ENCODE measurements around the gene P3H3. TPM values are rescaled to one million over a fixed set of nuclear protein-coding genes. Genes with fewer than 3 reads are reported as not detected.

Gene P3H3
- total RNA-seq, 2 donors from 2014 or later: 66.1 to 77.7 TPM

DNA sequence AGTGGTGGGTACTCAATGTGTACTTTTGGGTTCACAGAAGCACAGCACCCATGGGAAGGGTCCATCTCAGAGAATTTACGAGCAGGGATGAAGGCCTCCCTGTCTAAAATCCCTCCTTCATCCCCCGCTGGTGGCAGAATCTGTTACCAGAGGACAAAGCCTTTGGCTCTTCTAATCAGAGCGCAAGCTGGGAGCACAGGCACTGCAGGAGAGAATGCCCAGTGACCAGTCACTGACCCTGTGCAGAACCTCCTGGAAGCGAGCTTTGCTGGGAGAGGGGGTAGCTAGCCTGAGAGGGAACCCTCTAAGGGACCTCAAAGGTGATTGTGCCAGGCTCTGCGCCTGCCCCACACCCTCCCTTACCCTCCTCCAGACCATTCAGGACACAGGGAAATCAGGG, 8.0 kb upstream of the P3H3 start:
- TF ChIP-seq, protein P1, sequence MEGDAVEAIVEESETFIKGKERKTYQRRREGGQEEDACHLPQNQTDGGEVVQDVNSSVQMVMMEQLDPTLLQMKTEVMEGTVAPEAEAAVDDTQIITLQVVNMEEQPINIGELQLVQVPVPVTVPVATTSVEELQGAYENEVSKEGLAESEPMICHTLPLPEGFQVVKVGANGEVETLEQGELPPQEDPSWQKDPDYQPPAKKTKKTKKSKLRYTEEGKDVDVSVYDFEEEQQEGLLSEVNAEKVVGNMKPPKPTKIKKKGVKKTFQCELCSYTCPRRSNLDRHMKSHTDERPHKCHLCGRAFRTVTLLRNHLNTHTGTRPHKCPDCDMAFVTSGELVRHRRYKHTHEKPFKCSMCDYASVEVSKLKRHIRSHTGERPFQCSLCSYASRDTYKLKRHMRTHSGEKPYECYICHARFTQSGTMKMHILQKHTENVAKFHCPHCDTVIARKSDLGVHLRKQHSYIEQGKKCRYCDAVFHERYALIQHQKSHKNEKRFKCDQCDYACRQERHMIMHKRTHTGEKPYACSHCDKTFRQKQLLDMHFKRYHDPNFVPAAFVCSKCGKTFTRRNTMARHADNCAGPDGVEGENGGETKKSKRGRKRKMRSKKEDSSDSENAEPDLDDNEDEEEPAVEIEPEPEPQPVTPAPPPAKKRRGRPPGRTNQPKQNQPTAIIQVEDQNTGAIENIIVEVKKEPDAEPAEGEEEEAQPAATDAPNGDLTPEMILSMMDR (IDR thresholded peaks at IDR 0.05): no peak
- Histone ChIP-seq H3K27ac (no peak overlapping the region), H3K36me3 (no peaks in the 10 kb centered on the region), H3K9me3 (no peaks in the 10 kb centered on the region), H3K27me3 (replicated peaks; ENCODE audit: insufficient read depth) (peaks cover 10% of the 10 kb centered on the region), H3K4me3 (no peak overlapping the region), H3K4me1 (ENCODE audit: control insufficient read depth in 1 of 2, low read depth in 2 of 2) (peaks cover 5 to 20% of the 10 kb centered on the region in 2 donors)
- no peak for ATAC-seq (ENCODE audit: insufficient number of reproducible peaks, low FRiP score, low read depth)
- no peak for DNase-seq (ENCODE audit: low spot score)

DNA sequence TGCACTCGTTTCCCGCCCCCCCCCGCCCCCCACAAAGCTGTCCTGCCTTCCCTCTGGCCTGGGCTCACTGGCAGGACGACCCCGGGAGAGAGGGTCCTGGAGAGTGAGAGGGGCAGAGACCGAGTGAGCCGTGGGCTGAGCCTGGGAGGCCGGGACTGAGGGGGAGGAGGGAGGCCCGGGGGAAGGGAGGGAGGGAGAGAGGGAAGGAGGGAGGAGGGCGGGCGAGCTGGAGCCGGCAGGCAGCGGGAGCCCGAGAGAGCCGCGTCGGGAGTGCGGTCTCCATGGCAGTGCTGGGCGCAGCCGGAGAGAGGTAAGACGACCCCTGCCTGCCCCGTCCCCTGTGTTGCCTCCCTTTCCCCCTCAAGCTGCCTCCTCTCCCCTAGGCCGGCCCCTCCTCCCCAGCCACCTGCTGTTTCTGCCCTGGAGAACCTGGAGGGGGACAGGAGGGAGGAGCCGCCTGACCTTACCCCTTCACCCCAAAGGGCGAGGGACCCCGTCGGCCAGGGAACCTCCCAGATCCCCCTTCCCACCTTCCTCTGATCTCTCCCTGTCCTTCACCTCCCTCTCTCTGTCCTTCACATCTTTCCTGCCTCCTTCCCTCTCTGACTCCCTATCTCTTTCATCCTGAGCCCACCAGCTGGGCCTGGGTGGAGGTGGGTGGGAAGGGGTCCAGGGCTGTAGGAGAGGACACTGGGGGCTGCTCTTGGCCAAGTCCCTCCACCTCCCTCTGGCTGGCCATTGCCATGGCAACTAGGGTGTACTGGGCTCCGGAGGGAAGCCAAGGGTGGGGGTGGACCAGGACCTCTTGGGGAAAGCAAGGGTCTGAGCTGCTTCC, 6.4 kb upstream of the P3H3 start, which contains the start of gene GPR162:
Gene GPR162 (plus strand): TSS at position 231 of the 835 bp plus-strand sequence. CDS start 2,078 bp downstream, outside the sequence.
- TF ChIP-seq, protein P1 (IDR thresholded peaks at IDR 0.05): no peak
- ATAC-seq (ENCODE audit: insufficient number of reproducible peaks, low FRiP score, low read depth) (peak; percentile 29), DNase-seq (ENCODE audit: low spot score) (no peak)
- no peak within 1 kb of the TSS for H3K27ac ChIP-seq
- no peaks in the 10 kb centered on the region for H3K9me3 ChIP-seq
- peak within 1 kb of the TSS; percentile 68 for H3K4me3 ChIP-seq
- H3K27me3 ChIP-seq (replicated peaks; ENCODE audit: insufficient read depth): peaks cover 10% of the 10 kb centered on the region
- H3K4me1 ChIP-seq (ENCODE audit: control insufficient read depth in 1 of 2, low read depth in 2 of 2): peaks cover 5 to 31% of the 10 kb centered on the region in 2 donors
- H3K36me3 ChIP-seq: no peaks in the 10 kb centered on the region

DNA sequence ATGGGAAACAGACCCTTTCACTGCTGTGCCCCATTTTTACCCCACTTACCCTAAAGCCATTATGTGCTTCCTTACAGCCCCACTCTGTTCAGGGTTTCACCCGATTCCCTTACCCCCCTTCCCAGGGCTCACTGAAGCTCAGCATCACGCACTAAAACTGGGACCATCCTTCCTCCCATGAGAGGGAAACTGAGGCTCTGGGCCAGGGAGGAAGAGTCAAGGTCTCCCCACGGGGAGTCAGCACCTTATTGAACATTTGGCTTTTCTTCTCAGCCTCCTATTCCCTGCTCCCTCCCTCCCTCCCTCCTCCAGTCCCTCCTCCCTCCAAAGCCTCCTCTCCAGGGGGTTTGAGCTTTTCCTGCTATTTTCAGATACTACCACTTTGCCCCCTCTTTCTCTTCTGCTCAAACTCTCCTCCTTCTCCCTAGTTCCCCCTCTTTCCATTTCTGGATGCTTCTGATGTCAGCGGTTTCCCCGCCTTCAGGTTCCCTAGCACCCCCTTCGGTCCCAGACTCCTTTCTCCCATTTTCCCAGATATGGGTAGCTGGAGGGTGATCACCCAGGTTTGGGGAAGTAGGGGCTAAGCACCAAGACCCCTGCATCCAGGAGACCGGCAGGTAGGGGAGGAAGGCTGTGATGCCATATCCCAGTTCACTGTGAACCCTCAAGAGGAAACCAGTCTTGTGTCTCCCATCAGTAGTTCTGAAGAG, 5.6 kb upstream of the P3H3 start:
- Histone ChIP-seq H3K27me3 (replicated peaks; ENCODE audit: insufficient read depth) (peaks cover 10% of the 10 kb centered on the region), H3K4me1 (ENCODE audit: control insufficient read depth in 1 of 2, low read depth in 2 of 2) (peaks cover 12 to 39% of the 10 kb centered on the region in 2 donors), H3K36me3 (no peaks in the 10 kb centered on the region), H3K9me3 (no peaks in the 10 kb centered on the region), H3K4me3 (no peak overlapping the region), H3K27ac (no peak overlapping the region)
- TF ChIP-seq, protein P1 (IDR thresholded peaks at IDR 0.05): no peak
- no peak for ATAC-seq (ENCODE audit: insufficient number of reproducible peaks, low FRiP score, low read depth)
- no peak for DNase-seq (ENCODE audit: low spot score)

DNA sequence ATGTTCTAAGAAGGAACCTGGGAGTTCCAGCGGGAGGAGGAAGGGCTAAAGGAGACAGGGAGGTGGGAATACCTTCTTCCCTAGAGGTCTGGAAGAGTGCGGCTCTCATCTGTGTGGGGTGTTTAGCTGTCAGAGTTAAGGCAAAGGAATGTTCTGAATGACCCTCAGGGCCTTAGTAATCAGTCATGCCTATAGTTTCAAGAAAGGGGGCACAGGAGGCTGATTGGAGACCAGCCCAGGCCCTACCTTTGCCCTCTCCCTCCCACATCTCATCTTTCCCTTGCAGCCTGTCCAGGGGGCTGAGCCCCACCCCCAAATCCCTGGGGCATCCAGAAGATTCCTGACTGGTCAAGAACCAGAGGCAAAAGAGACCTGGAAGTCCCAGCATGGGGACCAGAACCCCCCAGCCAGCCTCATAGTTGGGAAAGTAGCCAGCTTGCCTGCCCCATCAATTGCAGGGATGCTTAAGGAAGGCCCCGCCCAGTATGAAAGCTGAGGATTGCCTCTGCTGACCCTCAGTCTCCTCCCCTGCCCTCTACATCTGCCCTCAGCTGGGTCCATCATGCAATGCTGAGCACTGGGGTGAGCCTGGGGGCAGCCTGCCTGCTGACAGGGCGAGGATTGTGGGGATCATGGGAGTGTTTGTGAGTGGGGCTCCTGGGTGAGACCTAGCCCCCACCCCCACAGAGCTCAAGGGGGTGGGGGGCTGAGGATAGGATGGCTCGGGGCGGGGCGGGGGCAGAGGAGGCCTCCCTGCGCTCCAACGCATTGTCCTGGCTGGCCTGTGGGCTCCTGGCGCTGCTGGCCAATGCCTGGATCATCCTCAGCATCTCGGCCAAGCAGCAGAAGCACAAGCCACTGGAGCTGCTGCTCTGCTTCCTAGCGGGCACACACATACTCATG, 4.8 kb upstream of the P3H3 start:
- Histone ChIP-seq H3K9me3 (no peaks in the 10 kb centered on the region), H3K27ac (no peak overlapping the region), H3K4me1 (ENCODE audit: control insufficient read depth in 1 of 2, low read depth in 2 of 2) (peaks cover 12 to 39% of the 10 kb centered on the region in 2 donors), H3K36me3 (no peaks in the 10 kb centered on the region), H3K27me3 (replicated peaks; ENCODE audit: insufficient read depth) (peaks cover 10% of the 10 kb centered on the region), H3K4me3 (no peak overlapping the region)
- DNase-seq (ENCODE audit: low spot score): no peak
- TF ChIP-seq, protein P1 (IDR thresholded peaks at IDR 0.05): no peak
- ATAC-seq (ENCODE audit: insufficient number of reproducible peaks, low FRiP score, low read depth): no peak

All from thoracic aorta (tissue), 2 donors.